WERI-Rb-1 (cell line): ENCODE results near the gene SKIC2.
A peak's percentile ranks its signal among the peaks of the same experiment; 100 is the strongest.

Experiments used
- DNase-seq: peaks from one replicate; pipeline ENCODE4 v3.0.0-alpha.2; 2020
- H3K27ac ChIP-seq: fragments of 250-450 bp; sonication (Bioruptor Pico); 2 replicates; pipeline ENCODE4 v1.5.1; 2020; ENCODE audit warnings: mild to moderate bottlenecking, moderate library complexity
- H3K27me3 ChIP-seq: fragments of 250-450 bp; sonication (Bioruptor Pico); 2 replicates; pipeline ENCODE4 v1.5.1; 2021; ENCODE audit warnings: mild to moderate bottlenecking, low read depth, moderate library complexity; ENCODE audit not compliant: insufficient read depth, severe bottlenecking
- H3K36me3 ChIP-seq: fragments of 250-450 bp; sonication (Bioruptor Pico); 2 replicates; pipeline ENCODE4 v1.5.1; 2020; ENCODE audit warnings: mild to moderate bottlenecking, moderate library complexity
- H3K4me3 ChIP-seq: 2 replicates; pipeline ENCODE4 v1.5.1; 2011; ENCODE audit warnings: low read depth, mild to moderate bottlenecking, control low read depth, low read length
- H3K9me3 ChIP-seq: fragments of 250-450 bp; sonication (Bioruptor Pico); 2 replicates; pipeline ENCODE4 v1.5.1; 2021; ENCODE audit warnings: mild to moderate bottlenecking, moderate library complexity; ENCODE audit not compliant: severe bottlenecking
- CTCF ChIP-seq: IDR thresholded peaks from 2 replicates; pipeline ENCODE4 v1.5.1; 2011; ENCODE audit warnings: low read depth, mild to moderate bottlenecking, control low read depth, inconsistent platforms, low read length

Gene SKIC2

GRCh38 chr6:31949926-31950548 is 8.9 kb upstream of the SKIC2 start:
- Histone ChIP-seq H3K27ac (no peak overlapping the region), H3K4me3 (no peak overlapping the region), H3K36me3 (peaks cover 44% of the 10 kb centered on the region), H3K27me3 (no peaks in the 10 kb centered on the region), H3K9me3 (no peaks in the 10 kb centered on the region)
- DNase-seq = no peak
- no peak for TF ChIP-seq CTCF

GRCh38 chr6:31952140-31952805 is 6.7 kb upstream of the SKIC2 start:
- peak; percentile 83 for DNase-seq
- no peaks in the 10 kb centered on the region for H3K9me3 ChIP-seq
- H3K4me3 ChIP-seq = no peak overlapping the region
- no peaks in the 10 kb centered on the region for H3K27me3 ChIP-seq
- no peak overlapping the region for H3K27ac ChIP-seq
- TF ChIP-seq CTCF = peak; percentile 98
- peaks cover 66% of the 10 kb centered on the region for H3K36me3 ChIP-seq

- DNase-seq = no peak
- no peak for TF ChIP-seq CTCF
- H3K27ac ChIP-seq = no peak overlapping the region
- no peaks in the 10 kb centered on the region for H3K9me3 ChIP-seq
- H3K36me3 ChIP-seq = peaks cover 69% of the 10 kb centered on the region
- H3K4me3 ChIP-seq = no peak overlapping the region
- no peaks in the 10 kb centered on the region for H3K27me3 ChIP-seq
Observed at GRCh38 chr6:31952890-31953289, 6.1 kb upstream of the SKIC2 start.

GRCh38 chr6:31954511-31954910 is 4.5 kb upstream of the SKIC2 start:
- no peaks in the 10 kb centered on the region for H3K9me3 ChIP-seq
- H3K4me3 ChIP-seq = no peak overlapping the region
- peaks cover 69% of the 10 kb centered on the region for H3K36me3 ChIP-seq
- no peak for DNase-seq
- TF ChIP-seq CTCF = no peak
- H3K27me3 ChIP-seq = no peaks in the 10 kb centered on the region
- H3K27ac ChIP-seq = no peak overlapping the region

GRCh38 chr6:31956796-31957195 is 2.2 kb upstream of the SKIC2 start:
- Histone ChIP-seq H3K9me3 (no peaks in the 10 kb centered on the region), H3K27ac (no peak overlapping the region), H3K4me3 (no peak overlapping the region), H3K27me3 (no peaks in the 10 kb centered on the region), H3K36me3 (peaks cover 79% of the 10 kb centered on the region)
- no peak for DNase-seq
- no peak for TF ChIP-seq CTCF

- Histone ChIP-seq H3K4me3 (peak overlapping the region; percentile 86), H3K27ac (peak overlapping the region; percentile 67)
Observed at GRCh38 chr6:31958412-31958740, 599 bp upstream of the SKIC2 start.

More at GRCh38 chr6:31958412-31958740, 599 bp upstream of the SKIC2 start:
- no peak for DNase-seq
- peaks cover 79% of the 10 kb centered on the region for H3K36me3 ChIP-seq
- H3K27me3 ChIP-seq = no peaks in the 10 kb centered on the region
- no peak for TF ChIP-seq CTCF
- no peaks in the 10 kb centered on the region for H3K9me3 ChIP-seq
